Dermis microvascular lymphatic vessel endothelial cell (primary cell): ENCODE data around the gene KIRREL3. TPM values are rescaled to one million over a fixed set of nuclear protein-coding genes. Genes with fewer than 3 reads are reported as not detected.

Source experiments
- DNase-seq, 2 donors: peaks; one replicate each; pipeline versions ENCODE4 v3.0.0 to v3.0.0-alpha.2; 2010; ENCODE audit warnings: low read depth in 2 of 2
- total RNA-seq: library from RNA; depleted of rRNA; stranded (reverse); fragments of >200 nt; gene quantifications from 2 replicates; pipeline ENCODE4 v1.2.1, GENCODE V29; 2014

Gene KIRREL3
- total RNA-seq, 1 donor from 2014 or later, result not detected

DNA sequence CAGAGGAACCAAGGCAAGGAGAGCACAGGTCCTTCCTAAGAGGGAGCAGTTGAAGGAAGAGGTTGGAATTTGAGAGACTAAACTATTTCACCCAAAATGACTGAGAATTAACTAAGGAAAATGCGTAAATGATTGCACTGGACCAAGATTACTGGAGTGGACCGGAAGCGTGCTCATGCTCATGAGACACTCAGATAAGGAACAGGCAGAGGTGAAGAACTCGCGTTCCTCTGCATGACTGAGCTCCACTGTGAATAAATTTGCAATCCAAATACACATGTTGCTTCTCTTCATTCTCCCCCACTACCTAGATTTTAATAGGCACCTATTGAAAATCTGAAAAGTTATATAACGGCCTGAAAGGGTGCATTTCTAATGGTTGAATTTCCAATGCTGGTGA, 207.0 kb downstream of the KIRREL3 start:
- DNase-seq, result no peak

DNA sequence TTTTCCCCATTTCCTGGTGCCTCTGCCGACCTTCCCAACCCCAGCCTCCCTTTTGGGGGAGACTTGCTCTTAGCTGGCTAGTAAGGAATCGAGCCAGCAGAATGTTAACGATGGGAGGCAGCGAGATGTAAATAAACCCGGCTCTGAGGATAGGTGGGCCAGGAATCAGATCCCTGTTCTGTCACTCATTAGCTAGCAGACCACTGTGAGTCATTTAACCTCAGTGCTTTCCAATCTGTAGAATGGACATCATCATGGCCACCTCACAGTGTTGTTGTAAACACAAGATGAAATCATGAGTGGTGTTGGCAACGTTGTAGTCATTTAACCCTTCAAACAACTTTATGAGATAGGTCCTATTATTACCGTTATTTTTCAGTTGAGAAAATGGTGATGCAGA, 208.6 kb downstream of the KIRREL3 start:
- no peak for DNase-seq

DNA sequence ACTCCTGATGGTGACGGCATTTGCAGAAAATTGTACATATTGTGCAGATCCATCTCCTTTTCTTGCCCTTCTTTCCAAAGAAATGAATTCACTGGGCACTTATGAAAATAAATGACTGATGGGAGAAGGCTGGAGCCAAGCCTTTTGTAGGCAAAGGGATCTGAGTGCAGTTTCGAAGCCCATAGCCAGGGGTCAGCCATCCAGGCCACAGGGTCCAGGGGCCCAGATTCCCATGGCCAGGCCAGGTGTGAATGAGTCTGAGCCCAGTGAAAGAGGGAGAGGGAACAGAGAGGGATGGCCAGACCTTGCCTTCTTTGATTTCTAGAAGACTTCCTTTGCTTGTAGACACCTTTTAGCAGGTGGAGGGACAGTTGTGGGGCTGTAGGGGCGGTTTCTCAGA, 209.1 kb downstream of the KIRREL3 start:
- DNase-seq, result no peak

DNA sequence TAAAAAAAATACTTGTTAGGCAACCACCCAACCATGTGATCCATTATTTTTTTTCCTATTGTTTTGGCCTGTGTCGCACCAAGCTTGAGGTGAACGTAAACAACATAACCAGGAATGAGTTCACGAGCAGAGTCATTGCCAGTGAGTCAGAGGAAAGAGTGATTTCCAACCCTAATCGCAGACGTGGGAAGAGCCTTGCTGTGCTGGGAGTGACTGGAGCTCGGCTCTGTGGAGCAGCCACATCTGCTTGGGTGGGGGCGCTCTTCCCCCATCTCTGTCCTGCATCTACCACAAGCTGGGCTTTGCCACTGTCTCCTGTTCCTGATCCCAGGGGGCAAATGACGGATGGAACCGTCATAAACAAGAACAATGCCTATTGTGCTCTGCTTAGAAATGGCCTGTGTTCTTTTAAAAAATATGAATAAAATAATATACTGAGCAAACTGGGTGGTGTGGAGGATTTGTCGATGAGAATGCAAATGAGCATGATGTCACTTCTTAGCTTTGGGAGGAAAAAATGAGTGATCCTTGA, 210.0 kb downstream of the KIRREL3 start:
- peak; percentile 9 to 25 for DNase-seq

DNA sequence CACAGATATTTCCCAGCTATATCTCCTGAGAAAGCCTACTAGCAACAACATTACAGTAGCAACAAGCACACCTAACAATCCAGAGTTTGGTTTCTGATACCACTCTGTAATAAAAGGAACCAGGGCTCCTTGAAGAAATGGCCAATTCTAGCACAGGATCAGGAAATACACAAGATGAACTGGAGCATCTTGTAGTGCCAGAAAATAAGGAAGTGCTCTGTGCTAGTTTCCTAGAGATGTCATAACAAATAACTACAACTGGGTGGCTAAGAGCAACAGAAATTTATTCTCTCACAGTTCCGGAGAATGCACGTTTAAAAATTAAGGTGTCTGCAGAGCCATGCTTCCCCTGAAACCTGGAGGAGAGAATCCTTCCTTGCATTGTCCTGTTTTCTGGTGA, 217.8 kb downstream of the KIRREL3 start:
- DNase-seq, result no peak

DNA sequence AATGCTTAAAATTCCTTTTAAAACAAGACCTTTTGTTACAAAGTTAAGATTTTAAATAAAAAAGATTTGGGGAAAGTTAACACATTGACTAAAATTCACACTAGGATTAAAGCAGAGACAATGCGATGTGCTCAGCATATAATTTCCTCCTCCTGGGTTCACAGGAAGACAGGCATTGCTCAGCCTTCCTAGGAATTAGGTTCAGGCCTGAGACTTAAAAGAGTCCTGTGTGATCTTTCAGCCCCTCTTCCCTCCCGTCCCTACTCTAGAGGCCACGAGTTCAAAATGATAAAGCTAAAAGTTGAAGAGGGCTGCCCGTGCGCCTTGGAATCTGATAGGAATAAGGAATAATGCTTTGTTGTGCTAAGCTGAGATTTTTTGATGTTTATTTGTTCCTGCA, 218.6 kb downstream of the KIRREL3 start:
- no peak for DNase-seq

DNA sequence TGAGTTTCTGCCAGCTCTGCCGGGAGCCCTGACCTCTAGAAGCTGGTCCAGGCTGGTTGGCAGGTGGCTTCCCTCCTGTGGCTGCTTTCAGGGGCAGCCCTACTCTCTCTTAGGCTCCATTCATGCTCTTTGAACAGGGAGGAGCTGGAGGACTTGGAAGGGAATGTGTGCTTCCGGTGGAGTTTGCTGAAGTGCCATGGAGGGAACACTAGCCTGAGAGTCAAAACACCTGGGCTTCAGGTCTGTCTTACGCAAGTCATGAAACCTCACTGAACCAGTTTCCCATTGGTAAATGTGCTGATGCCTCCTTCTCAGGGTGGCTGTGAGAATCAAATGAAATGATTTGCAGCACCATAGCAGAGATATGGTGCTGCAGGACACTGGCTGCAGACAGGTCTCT, 224.5 kb downstream of the KIRREL3 start:
- no peak for DNase-seq

DNA sequence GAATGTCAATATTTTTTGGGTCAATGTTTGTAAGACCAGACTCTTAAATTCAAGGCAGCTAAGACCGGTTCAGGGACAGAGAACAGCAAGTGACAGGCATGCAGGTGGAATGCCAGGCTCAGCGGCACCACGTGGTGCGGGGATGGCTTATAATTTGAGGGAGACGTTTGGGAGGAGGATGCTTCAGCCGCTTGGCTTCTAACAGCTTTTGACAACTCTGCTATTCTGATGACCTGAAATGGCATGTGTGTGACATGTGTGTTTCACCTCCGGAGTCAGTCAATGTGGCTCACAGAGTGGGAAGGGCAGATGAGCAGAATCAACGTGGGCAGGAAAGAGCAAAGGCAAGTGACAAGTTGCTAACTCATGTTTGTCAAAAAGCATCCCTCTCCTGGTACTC, 228.3 kb downstream of the KIRREL3 start:
- DNase-seq, result no peak

DNA sequence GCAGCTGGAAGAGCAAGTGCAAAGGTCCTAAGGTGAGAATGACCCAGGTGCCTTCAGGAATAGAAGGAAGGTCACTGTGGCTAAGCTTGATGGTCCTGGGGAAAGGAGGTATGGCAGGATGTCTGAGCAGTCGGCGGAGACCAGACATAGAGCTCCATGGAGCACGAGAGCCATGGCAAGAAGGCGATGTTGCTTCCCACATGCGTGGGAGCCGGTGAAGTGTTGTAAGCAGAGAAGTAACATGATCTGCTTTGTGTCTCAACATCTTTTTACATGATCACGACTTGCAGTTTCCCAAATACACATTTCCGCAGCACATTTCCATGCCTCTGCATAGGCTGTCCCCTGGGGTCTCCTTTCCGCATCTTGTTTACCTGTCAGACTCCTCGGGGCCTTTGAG, 231.9 kb downstream of the KIRREL3 start:
- no peak for DNase-seq

DNA sequence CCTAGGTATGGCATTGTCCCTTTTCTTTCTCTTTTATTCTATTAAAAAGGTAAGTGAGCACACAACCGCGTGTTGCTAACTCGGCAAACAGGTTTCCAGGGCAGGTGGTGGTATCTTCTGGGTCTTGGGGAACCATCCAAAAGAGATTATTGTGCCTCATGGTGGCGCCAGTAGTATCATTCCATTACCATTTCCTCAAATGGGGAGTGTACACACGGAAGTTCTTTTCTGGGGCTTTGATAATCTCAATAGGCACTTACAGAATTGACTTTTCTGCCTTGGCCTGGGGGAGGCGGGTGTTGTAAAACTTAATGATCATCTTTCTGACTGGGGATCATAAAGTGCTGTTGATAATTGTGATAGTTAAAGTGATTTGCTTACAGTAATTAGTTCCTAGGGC, 234.1 kb downstream of the KIRREL3 start:
- DNase-seq, result no peak

DNA sequence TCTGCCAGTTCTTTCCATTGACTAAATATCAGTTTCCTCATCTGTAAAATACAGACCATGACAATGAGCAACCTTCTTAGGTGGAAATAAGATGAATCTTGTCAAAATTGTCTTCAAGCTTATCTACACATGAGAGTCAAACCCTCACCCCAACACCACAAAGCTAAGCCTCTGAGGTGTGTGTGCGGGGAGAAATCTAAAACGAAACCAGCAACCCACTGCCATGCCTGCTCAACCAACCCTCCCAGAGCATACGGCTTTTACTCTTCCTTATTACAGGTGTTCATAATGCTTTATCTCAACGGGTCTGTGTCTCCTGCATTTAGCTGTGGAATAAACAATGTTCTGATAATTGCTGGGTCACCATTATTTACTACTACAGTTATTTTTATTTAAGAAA, 235.4 kb downstream of the KIRREL3 start:
- no peak for DNase-seq

DNA sequence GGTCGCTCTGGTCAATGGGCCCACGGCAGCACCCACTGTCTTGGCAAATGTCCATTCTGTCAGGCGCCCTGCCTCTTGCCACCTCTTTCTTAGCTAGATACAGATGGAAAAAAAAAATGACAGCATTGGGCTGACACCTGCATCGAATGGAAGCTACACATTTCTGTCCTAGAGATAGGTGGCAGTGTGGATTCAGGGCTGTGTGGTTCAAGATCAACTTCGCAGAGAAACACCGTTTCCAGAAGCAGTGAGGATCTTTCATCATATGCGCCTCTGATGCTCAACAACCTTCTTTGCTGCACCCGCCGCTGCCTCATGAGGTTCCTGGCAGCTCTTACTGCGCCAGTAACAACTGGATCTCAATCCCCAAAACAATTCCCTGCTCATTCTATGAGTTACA, 236.3 kb downstream of the KIRREL3 start:
- DNase-seq, result no peak

DNA sequence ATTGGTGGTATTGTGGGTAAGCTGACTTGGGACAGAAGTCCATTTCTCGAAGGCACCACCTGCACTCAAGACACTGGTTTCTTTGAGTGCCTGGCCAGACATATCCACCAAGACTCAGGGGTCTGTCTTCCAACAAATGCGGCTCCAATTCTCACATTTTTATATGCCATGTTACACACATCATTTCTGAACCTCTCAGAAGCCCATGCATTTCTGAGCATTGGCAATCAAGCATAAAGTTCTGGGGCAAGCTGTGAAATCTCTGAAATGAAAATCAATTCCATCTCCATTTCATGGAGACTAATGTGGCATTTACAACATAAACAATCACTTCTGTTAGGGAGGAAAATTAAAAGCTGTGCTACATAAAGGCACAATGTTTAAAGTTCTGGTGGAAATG, 243.7 kb downstream of the KIRREL3 start:
- DNase-seq, result no peak

DNA sequence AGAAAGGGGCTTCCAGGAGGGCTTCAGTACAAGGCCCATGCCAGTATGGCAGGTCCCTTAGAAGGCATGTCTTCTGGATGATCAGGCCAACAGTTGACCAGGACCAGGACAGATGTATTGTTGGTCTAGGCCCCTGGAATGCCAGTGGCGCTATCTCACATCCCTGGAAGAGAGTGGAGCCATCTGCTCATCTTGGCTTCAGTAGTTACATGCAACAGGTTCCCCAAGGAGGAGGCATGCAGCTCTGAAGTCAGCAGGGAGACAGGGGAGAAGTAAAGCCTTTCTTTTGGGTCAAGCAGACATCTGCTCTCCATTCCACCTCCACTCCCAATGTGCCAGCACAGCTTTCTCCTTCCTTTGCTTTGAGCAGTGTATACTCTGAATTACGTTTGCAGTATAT, 244.1 kb downstream of the KIRREL3 start:
- no peak for DNase-seq

DNA sequence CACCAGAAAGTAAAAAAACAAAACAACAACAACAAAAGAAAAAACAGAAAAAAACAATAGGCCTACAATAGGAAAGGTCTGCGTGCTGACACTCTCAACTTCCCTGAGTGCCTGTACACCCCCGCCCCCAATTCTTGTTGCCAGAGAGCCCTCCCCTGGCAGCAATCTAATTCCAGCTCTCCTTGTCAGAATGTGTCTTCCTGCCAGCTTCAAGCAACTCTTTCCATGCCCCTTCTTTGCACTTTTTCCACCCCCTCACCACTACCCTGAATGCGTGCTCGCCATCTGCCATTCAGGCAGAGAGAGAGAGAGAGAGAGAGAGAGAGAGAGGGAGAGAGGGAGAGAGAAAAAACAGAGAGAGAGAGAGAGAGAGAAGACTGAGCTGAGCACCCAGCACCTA, 245.0 kb downstream of the KIRREL3 start:
- DNase-seq, result no peak

DNA sequence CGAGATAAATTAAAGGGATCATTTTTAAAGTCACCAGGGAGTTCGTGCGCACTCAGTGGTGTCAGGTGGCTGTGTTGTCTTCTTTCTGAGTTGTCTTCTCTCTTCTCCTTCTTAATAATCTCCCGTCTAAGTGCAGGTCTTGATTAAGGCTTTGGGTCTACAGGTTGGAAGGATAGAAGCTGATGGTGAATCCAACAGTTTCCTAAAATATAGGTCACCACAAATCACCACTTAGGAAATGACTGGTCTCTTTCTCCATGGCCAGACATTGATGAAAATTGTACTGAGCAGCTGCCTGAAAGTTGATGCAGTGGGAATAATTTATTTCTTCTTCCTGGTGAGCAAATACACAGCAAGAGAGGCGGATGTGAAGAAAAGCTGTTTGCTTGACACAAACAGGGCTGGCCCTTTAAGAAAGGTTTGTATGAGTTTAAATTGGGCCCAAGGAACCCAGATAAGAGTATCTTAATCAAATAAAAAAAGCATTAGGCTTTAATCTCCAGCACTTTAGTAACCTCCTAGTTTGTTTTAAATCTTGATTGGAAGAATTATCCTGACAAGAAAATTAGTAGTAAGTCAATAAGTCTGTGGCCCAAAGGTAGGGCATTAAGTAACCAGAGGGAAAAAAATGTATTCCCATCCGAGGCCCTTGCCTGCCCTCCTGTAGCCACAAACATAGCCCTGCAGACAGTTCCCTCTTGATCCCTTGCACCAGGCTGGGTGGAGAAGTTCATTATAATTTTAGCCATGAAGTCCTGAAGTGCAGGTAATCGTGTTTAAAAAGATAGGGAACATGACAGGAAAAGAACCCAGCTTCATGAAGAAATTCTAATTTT, 245.8 kb downstream of the KIRREL3 start:
- no peak for DNase-seq

DNA sequence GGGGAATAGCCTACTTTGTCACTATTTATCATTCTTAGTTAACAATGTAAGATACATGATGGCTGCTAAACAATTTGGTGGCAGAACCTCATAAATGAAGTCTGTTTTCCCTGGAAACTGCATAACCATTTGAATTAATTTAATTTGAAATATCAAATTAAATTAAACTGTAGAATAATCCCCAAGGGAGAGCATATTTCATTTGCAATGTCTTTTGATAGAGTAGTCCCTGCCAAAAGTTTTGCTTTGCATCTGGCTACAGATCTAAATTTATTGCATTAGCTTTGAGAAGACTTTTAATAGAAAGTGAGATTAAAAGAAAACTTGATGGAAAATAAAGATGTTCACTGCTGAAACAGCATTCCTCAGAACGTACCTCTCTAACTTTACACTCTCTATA, 246.6 kb downstream of the KIRREL3 start:
- DNase-seq, result no peak

DNA sequence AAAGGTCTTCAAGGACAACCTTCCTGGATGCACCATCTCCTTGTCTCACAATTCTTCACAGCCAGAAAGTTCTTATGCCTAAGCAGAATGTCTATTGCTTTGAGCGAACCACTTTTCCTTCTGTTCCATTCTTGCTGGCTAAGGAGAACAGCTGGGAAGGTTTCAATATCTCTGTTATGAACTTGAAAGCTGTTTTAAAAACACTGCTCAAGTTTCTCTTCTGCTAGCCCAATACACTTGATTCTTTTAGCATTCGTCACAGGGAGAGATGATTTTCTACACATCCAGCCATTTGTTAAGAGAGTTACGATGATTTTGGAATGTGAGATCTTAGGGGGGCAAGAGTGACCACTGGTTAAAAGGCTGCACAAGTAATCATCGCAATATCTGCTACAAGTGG, 249.3 kb downstream of the KIRREL3 start:
- no peak for DNase-seq

DNA sequence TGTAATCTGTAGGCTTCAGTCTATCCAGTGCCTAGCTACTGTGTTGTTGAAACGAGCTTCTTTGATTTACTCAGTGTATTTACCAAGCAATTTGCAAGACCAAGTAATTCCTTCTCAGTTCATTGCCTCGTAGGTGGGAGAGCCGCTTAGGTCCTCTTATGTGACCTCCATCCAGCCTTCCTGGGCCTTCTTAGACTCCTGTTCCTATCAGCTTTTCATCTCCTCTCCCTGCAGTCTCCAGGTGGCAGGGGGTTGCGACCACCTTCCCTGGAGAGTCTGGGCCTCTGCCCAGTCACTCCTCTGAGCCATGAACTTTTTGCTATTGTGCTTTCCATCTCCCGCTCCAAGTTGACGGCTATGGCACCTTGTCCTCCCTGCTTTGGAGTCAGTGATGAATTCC, 251.8 kb downstream of the KIRREL3 start:
- DNase-seq, result no peak

DNA sequence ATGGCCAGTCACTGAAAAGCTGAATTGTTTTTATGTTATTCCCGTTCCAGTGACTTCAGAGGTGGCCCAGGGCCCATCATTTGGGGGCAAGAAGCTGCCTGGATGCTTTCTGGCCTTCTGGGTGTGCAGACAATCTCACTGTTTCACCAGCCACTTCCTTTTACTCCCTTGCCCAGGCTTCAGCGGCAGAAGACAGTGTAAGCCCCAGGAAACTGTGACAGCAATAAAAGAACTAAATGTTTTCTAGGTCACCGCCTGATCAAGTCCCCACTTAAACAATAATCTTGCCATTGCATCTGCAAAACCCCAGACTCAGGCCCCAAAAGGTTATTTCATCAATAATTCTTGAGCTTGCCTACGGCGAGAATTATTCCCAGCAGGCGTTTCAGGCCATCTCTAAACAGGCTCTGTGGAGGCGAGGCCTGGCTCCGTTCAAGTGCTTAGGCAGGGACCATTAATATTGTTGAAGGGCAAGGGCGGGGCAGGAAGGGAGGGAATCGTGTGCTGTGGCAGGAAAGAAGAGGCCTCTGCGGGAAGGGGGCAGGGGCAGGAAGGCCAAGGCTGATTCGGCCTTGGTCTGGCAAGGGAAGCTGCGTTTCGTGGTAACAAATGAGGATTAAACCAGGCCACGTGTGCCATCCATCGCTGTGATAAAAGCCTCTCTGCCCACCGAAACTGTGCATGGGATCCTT, 252.3 kb downstream of the KIRREL3 start:
- no peak for DNase-seq

DNA sequence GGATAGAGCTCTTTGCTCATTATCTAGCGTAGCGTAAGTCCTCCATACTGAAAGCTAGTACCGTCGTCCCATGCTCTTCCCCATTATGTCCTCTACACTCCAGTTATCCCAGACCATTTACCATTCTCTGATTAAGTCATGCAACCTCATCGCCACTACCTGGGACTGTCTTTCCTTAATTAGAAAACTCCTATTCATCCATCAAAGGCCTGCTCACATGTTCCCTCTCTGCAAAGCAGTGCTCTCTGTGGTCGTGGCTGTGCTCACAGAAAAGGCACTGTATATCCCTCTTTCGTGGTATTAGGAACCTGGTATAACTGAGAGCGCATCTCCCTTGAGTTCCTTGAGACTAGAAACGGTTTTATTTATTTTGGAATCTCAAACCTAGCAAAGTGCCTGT, 253.3 kb downstream of the KIRREL3 start:
- DNase-seq, result no peak

DNA sequence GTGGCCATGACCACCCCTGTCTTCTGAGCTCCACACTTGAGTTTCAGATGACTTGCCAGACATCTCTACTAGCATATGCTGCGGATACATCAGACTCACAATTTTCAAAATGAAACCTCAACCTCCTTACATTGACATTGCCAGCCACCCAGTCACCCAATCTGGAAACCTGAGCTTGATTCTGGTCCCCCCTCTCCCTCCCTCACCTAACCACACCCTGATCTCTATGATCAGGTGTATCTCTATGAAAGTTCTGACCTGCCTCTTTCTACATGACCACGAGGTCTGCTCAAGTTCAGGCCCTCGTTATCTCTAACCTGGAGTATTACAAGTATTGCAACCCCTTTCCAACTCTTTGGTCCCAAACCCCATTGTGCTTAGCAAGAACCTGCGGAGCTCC, 254.1 kb downstream of the KIRREL3 start:
- DNase-seq, result no peak

DNA sequence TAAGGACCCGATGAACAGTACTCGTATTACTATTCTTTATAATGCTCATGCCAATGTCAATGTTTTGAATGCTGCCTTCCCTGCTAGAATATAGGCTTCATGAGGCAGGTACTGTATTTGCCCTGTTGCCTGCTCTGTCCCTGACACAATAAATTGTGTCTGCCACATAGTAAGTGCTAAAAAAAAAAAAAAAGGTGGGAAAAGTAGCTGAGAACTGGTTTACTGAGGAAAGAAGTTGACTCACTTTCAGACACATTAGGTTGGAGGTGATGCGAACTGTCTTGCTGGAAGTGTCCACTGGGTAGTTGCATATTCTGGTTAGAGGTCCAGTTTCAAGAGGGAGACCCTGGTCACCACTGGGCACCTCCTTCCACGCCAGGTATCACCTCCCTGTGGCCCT, 255.9 kb downstream of the KIRREL3 start:
- no peak for DNase-seq
